Mesothelial cell of epicardium (in vitro differentiated cells): Measurements from ENCODE around the gene C20orf96. TPM values are rescaled to one million over a fixed set of nuclear protein-coding genes. Genes with fewer than 3 reads are reported as not detected.

ENCODE experiments used
- DNase-seq, 2 experiments: peaks; one replicate each; pipeline ENCODE4 v3.0.0; 2021; ENCODE audit warnings: low spot score in 2 of 2; ENCODE audit not compliant: unreplicated experiment in 2 of 2
- H3K27ac Mint-ChIP-seq: 2 replicates; pipeline ENCODE4 v1.8.0; 2021; ENCODE audit warnings: mixed read lengths
- H3K27me3 Mint-ChIP-seq: 2 replicates; pipeline ENCODE4 v1.8.0; 2021; ENCODE audit warnings: low read depth, mixed read lengths
- H3K36me3 Mint-ChIP-seq: 2 replicates; pipeline ENCODE4 v1.8.0; 2021; ENCODE audit warnings: mixed read lengths
- H3K4me1 Mint-ChIP-seq: 2 replicates; pipeline ENCODE4 v1.8.0; 2021; ENCODE audit warnings: mixed read lengths
- H3K4me3 Mint-ChIP-seq: 2 replicates; pipeline ENCODE4 v1.8.0; 2021; ENCODE audit warnings: mild to moderate bottlenecking, moderate library complexity, mixed read lengths
- H3K9me3 Mint-ChIP-seq: 2 replicates; pipeline ENCODE4 v1.8.0; 2021; ENCODE audit warnings: mixed read lengths
- total RNA-seq: library from RNA; stranded (reverse); gene quantifications from 3 replicates; pipeline ENCODE4 v1.2.1, GENCODE V29; 2021
- TF ChIP-seq, protein P1 (sequence below): fragments of 200-600 bp; sonication (generic); IDR thresholded peaks from one replicate; pipeline ENCODE4 v1.5.0; 2021; ENCODE audit warnings: antibody characterized with exemption; ENCODE audit not compliant: unreplicated experiment

The C20orf96 gene
- total RNA-seq, 1 donor from 2014 or later = 52.8 TPM

DNA sequence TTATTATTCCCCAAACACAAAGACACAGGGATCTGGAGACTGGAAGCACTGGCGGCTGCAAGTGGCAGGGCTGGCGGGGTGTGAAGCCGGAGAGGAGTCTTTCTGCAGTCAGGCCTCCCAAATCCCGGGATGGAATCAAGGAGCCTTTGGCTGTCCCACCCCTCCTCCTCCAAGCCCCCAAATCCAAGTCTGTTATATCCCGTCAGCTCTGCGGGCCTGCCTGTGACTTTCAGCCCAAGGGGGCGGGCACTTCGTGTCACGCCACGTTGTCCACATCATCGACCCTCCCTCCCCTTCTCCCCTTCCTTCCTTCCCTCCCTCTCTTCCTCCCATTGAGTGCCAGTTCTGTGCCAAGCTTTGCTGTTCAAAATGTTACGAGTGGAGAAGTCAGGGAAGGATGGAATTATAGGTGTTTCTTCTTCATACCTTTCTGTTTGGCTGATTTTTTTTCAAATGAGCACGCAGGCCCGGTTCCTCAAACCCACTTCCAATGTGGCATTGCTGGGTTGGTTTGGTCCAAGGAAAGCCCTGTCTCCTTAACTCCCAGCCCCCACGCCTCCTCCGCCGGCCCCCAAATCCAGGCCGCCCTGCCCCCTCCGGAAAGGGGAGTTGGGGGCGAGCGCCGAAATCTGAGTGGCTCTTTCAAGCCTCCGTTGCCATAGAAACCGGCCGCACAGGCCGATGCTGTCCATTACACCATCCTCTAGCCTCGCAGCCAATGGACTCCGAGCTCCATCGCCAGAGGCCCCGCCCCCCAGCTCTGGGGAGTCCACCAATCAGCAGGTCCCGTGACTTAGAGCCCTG, 19.5 kb upstream of the C20orf96 start:
- H3K27ac Mint-ChIP-seq = peak overlapping the region; percentile 98
- H3K9me3 Mint-ChIP-seq = no peaks in the 10 kb centered on the region
- H3K4me1 Mint-ChIP-seq = peaks cover 33% of the 10 kb centered on the region
- H3K27me3 Mint-ChIP-seq = no peaks in the 10 kb centered on the region
- H3K4me3 Mint-ChIP-seq = peak overlapping the region; percentile 72
- H3K36me3 Mint-ChIP-seq = no peaks in the 10 kb centered on the region
- peak; percentile 97 to 98 for DNase-seq
- TF ChIP-seq, protein P1, sequence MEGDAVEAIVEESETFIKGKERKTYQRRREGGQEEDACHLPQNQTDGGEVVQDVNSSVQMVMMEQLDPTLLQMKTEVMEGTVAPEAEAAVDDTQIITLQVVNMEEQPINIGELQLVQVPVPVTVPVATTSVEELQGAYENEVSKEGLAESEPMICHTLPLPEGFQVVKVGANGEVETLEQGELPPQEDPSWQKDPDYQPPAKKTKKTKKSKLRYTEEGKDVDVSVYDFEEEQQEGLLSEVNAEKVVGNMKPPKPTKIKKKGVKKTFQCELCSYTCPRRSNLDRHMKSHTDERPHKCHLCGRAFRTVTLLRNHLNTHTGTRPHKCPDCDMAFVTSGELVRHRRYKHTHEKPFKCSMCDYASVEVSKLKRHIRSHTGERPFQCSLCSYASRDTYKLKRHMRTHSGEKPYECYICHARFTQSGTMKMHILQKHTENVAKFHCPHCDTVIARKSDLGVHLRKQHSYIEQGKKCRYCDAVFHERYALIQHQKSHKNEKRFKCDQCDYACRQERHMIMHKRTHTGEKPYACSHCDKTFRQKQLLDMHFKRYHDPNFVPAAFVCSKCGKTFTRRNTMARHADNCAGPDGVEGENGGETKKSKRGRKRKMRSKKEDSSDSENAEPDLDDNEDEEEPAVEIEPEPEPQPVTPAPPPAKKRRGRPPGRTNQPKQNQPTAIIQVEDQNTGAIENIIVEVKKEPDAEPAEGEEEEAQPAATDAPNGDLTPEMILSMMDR = no peak

- Mint-ChIP-seq H3K4me3 (peak overlapping the region; percentile 72), H3K4me1 (peaks cover 33% of the 10 kb centered on the region), H3K27me3 (no peaks in the 10 kb centered on the region), H3K9me3 (no peaks in the 10 kb centered on the region), H3K36me3 (no peaks in the 10 kb centered on the region), H3K27ac (peak overlapping the region; percentile 98)
- no peak for DNase-seq
- TF ChIP-seq, protein P1 = no peak
Measured at GRCh38 chr20:309306-309840, 18.8 kb upstream of the C20orf96 start.

- H3K36me3 Mint-ChIP-seq = no peaks in the 10 kb centered on the region
- no peak for DNase-seq
- peaks cover 33% of the 10 kb centered on the region for H3K4me1 Mint-ChIP-seq
- no peak overlapping the region for H3K4me3 Mint-ChIP-seq
- H3K27ac Mint-ChIP-seq = peak overlapping the region; percentile 98
- TF ChIP-seq, protein P1 = no peak
- H3K9me3 Mint-ChIP-seq = no peaks in the 10 kb centered on the region
- no peaks in the 10 kb centered on the region for H3K27me3 Mint-ChIP-seq
Measured at GRCh38 chr20:308427-309038, 18.0 kb upstream of the C20orf96 start.

DNA sequence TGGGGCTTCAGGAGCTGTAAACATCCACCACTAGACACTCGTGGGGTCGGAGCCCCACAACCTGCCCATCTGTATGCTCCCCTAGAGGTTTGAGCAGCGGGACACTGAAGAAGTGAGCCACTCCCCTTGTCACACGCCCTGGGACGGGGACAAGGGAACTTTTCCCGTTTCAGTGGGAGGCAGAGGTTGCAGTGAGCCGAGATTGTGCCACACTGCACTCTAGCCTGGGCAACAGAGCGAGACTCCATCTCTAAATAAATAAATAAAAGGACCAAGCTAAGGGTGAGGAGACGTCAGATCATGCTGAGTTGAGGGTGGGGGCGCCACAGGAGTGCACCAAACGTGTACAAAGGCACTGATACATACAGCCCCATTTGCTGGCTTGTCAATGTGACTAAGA, 15.2 kb upstream of the C20orf96 start:
- H3K27me3 Mint-ChIP-seq = no peaks in the 10 kb centered on the region
- TF ChIP-seq, protein P1 = no peak
- H3K9me3 Mint-ChIP-seq = no peaks in the 10 kb centered on the region
- H3K4me3 Mint-ChIP-seq = no peak overlapping the region
- H3K27ac Mint-ChIP-seq = no peak overlapping the region
- H3K4me1 Mint-ChIP-seq = peaks cover 45% of the 10 kb centered on the region
- DNase-seq = no peak
- H3K36me3 Mint-ChIP-seq = no peaks in the 10 kb centered on the region

GRCh38 chr20:301886-302848, 11.6 kb upstream of the C20orf96 start:
- no peak for DNase-seq
- H3K9me3 Mint-ChIP-seq = no peaks in the 10 kb centered on the region
- H3K36me3 Mint-ChIP-seq = no peaks in the 10 kb centered on the region
- no peaks in the 10 kb centered on the region for H3K27me3 Mint-ChIP-seq
- TF ChIP-seq, protein P1 = no peak
- no peak overlapping the region for H3K4me3 Mint-ChIP-seq
- peaks cover 36% of the 10 kb centered on the region for H3K4me1 Mint-ChIP-seq
- peak overlapping the region; percentile 87 for H3K27ac Mint-ChIP-seq
